GM23248 (cell line): ENCODE data around the gene PRCC. TPM values are rescaled to one million over a fixed set of nuclear protein-coding genes. Genes with fewer than 3 reads are reported as not detected.

Source experiments
- DNase-seq: peaks from one replicate; pipeline ENCODE4 v3.0.0-alpha.2; 2015
- H2AFZ ChIP-seq: fragments of 200-600 bp; sonication (generic); 2 replicates; pipeline ENCODE4 v1.6.1; 2016; ENCODE audit warnings: antibody characterized with exemption
- H3F3A ChIP-seq: fragments of 200-600 bp; sonication (generic); 2 replicates; pipeline ENCODE4 v1.6.1; 2016; ENCODE audit warnings: mild to moderate bottlenecking, antibody characterized with exemption, mixed run types; ENCODE audit not compliant: insufficient read depth
- H3K27ac ChIP-seq: fragments of 200-600 bp; sonication (generic); 2 replicates; pipeline ENCODE4 v1.5.1; 2016; ENCODE audit warnings: mild to moderate bottlenecking
- H3K27me3 ChIP-seq: fragments of 200-600 bp; sonication (generic); replicated peaks from 2 replicates; pipeline ENCODE4 v1.6.1; 2016; ENCODE audit warnings: mild to moderate bottlenecking; ENCODE audit not compliant: insufficient read depth
- H3K36me3 ChIP-seq: fragments of 200-600 bp; sonication (generic); 2 replicates; pipeline ENCODE4 v1.6.1; 2016; ENCODE audit warnings: low read depth, mild to moderate bottlenecking
- H3K4me1 ChIP-seq: fragments of 200-600 bp; sonication (generic); 2 replicates; pipeline ENCODE4 v1.6.1; 2016; ENCODE audit warnings: mild to moderate bottlenecking; ENCODE audit not compliant: insufficient read depth
- H3K4me2 ChIP-seq: fragments of 200-600 bp; sonication (generic); one replicate; pipeline ENCODE4 v1.6.1; 2016; ENCODE audit warnings: mild to moderate bottlenecking; ENCODE audit not compliant: unreplicated experiment
- H3K4me3 ChIP-seq: fragments of 200-600 bp; sonication (generic); 2 replicates; pipeline ENCODE4 v1.5.1; 2016; ENCODE audit warnings: mild to moderate bottlenecking
- H3K79me2 ChIP-seq: fragments of 200-600 bp; sonication (generic); 2 replicates; pipeline ENCODE4 v1.6.1; 2016; ENCODE audit warnings: mild to moderate bottlenecking; ENCODE audit not compliant: insufficient read depth
- H3K9ac ChIP-seq: fragments of 200-600 bp; sonication (generic); 2 replicates; pipeline ENCODE4 v1.6.1; 2016; ENCODE audit warnings: mild to moderate bottlenecking
- H3K9me2 ChIP-seq: fragments of 200-600 bp; sonication (generic); 2 replicates; pipeline ENCODE4 v1.6.1; 2016; ENCODE audit warnings: mixed run types, mild to moderate bottlenecking, moderate library complexity; ENCODE audit not compliant: insufficient read depth
- H3K9me3 ChIP-seq: fragments of 200-600 bp; sonication (generic); one replicate; pipeline ENCODE4 v1.6.1; 2017; ENCODE audit warnings: low read depth
- H4K20me1 ChIP-seq: fragments of 200-600 bp; sonication (generic); 2 replicates; pipeline ENCODE4 v1.6.0; 2016; ENCODE audit not compliant: insufficient read depth
- EZH2 ChIP-seq: fragments of 200-600 bp; sonication (generic); IDR thresholded peaks from 2 replicates; pipeline ENCODE4 v1.6.1; 2018; ENCODE audit warnings: antibody characterized with exemption, mild to moderate bottlenecking; ENCODE audit not compliant: insufficient read depth, poor library complexity, severe bottlenecking
- EZH2phosphoT487 ChIP-seq: fragments of 200-600 bp; sonication (generic); IDR thresholded peaks from 2 replicates; pipeline ENCODE4 v1.6.1; 2018; ENCODE audit warnings: antibody characterized with exemption, moderate library complexity, mild to moderate bottlenecking, low read depth; ENCODE audit not compliant: insufficient read depth
- WGBS, 2 experiments: methylation state at CpG; one replicate each; pipeline ENCODE4 v1.1.6; 2015 to 2017; ENCODE audit warnings: low lambda C conversion rate in 2 of 2, low coverage in 1 of 2; ENCODE audit errors: missing lambda C conversion rate in 2 of 2; 5-methylcytosine and 5-hydroxymethylcytosine counted together
- in situ Hi-C: fragments of 300-500 bp; cut with MboI; formaldehyde crosslinking; loops from 2 replicates; pipeline ENCODE4 v1.15.0; 2020
- polyA plus RNA-seq: library from polyadenylated mRNA; unstranded; fragments of >200 nt; fragmentation: Nextera tagmentation; extraction: Ambion mirVana; gene quantifications from 2 replicates; pipeline ENCODE4 v1.2.1, GENCODE V29; 2016
- total RNA-seq: library from RNA; depleted of rRNA; stranded (reverse); fragments of >200 nt; shearing (Covaris generic); gene quantifications from 2 replicates; pipeline ENCODE4 v1.2.3, GENCODE V29; 2014

PRCC gene
- total and polyA plus RNA-seq, 2 experiments from 2014 or later: 32.4 to 57.0 TPM

DNA sequence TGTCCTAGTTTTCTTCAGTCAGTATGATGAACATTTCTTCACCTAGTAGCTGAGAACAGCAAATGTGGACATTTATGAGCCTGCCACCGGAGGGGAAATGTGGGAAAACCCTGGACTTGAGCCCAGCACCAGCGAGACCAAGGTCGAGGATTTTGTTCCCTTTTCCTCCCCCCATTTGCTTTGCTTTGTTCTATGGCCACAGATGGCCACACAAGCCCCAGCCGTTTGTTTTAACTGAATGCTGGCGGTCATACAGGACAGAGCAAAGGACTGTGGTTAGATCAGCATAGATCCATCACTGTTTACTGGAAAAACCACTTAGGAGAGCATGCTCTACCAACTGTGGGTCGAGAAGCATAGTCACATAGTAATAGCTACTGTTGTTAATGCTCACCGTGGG is 28.5 kb downstream of the PRCC start:
- H3K4me3 ChIP-seq: no peak overlapping the region
- peaks cover 20% of the 10 kb centered on the region for H3K4me1 ChIP-seq
- H3K9me3 ChIP-seq: no peaks in the 10 kb centered on the region
- H3K4me2 ChIP-seq: no peak overlapping the region
- H3K9me2 ChIP-seq: no peaks in the 10 kb centered on the region
- H3K9ac ChIP-seq: no peak overlapping the region
- no peak for TF ChIP-seq EZH2
- no peak for TF ChIP-seq EZH2phosphoT487
- no peak overlapping the region for H2AFZ ChIP-seq
- H4K20me1 ChIP-seq: no peaks in the 10 kb centered on the region
- peaks cover 56% of the 10 kb centered on the region for H3F3A ChIP-seq
- no peak for DNase-seq
- H3K79me2 ChIP-seq: peaks cover 9% of the 10 kb centered on the region
- no peak overlapping the region for H3K27ac ChIP-seq
- no peaks in the 10 kb centered on the region for H3K27me3 ChIP-seq
- 67 to 80% methylated on average over 7 of the region's 7 CpGs for WGBS, 2 experiments
- in situ Hi-C loops: loop anchor here (10.0 kb wide), 1 partner anchor 89 kb away; no protein-coding TSS in a partner anchor
- peaks cover 62% of the 10 kb centered on the region for H3K36me3 ChIP-seq

DNA sequence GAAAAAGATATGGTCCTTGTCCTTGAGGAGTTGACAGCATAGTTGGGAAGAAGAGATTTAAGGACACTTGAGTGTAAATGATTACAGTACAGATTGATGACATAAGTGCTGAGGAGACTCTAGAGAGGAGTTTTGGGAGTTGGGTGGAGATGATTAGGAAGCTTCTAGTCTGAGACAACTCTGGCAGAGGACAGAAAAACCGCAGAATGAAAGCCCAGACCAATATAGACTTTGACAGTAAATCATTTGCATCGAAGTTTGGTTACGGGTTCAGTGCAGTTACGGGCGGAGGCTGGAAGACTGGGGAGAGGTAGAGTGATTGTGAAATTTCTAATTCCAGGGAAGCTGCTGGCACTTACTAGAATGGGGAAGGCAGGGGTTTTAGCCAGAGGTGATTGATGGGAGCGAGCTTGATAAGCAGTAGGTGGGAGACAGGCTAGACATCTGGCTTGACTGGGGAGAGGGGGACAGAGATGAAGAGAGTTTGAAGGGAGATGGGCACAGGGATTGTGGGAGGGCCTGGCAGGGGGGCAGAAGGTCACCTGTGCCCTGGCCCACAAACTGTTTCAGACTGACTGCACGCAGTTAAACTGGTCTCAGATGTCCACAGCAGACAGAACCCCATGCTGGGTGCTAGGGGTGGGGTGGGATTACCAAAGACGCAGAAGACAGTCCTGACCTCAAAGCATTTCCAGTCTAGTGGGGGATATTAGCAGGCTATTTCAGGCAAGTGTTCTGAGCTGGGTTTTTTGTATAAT is 29.2 kb downstream of the PRCC start:
- in situ Hi-C loops: loop anchor here (10.0 kb wide), 1 partner anchor 88 kb away; no protein-coding TSS in a partner anchor
- TF ChIP-seq EZH2phosphoT487: no peak
- no peak for TF ChIP-seq EZH2

DNA sequence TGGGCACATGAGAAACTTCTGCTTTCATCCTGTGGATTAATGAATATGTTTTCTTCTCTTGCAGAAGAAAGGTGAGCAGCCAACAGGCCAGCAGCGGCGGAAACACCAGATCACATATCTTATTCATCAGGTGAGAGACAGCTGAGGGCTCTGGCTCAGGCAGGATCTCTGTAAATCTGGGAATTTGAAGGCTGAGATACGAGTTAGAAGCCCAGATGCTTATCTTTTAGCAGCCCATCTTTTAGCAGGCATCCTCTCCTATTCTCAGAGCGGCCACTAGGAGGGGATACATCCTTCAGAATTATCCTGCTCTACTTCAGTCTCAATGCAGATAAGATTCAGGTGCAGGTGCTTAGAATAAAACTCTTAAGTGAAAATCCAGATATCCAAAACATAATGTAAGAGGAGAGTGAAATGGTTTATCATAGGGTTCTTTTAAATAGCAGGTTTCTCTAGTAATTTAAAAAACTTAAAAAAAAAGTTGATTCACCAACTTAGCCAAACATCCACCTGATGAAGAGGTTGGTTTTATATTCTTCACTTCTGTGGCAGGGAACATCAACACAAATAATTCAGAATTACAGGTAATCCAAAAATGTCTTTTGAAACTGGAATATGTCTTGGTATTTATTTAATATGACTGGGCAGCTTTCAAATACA is 30.0 kb downstream of the PRCC start:
- DNase-seq: peak; percentile 69
- no peaks in the 10 kb centered on the region for H3K9me3 ChIP-seq
- H3K4me1 ChIP-seq: peaks cover 35% of the 10 kb centered on the region
- WGBS, 2 experiments: 39 to 45% methylated on average over 4 of the region's 4 CpGs
- no peak overlapping the region for H2AFZ ChIP-seq
- no peak overlapping the region for H3K4me2 ChIP-seq
- TF ChIP-seq EZH2 (no peak), EZH2phosphoT487 (no peak)
- H3K9ac ChIP-seq: no peak overlapping the region
- no peaks in the 10 kb centered on the region for H3K9me2 ChIP-seq
- H3K27me3 ChIP-seq: no peaks in the 10 kb centered on the region
- no peak overlapping the region for H3K4me3 ChIP-seq
- peaks cover 58% of the 10 kb centered on the region for H3K36me3 ChIP-seq
- in situ Hi-C loops: loop anchor here (10.0 kb wide), 1 partner anchor 87 kb away; no protein-coding TSS in a partner anchor
- H3K79me2 ChIP-seq: no peaks in the 10 kb centered on the region
- peaks cover 72% of the 10 kb centered on the region for H3F3A ChIP-seq
- no peak overlapping the region for H3K27ac ChIP-seq
- no peaks in the 10 kb centered on the region for H4K20me1 ChIP-seq

More for the DNA sequence above, 29.2 kb downstream of the PRCC start:
- Histone ChIP-seq H4K20me1 (no peaks in the 10 kb centered on the region), H3F3A (peaks cover 64% of the 10 kb centered on the region), H3K9me3 (no peaks in the 10 kb centered on the region), H3K4me3 (no peak overlapping the region), H3K79me2 (0 out of 2 replicates have a peak, but pooled peaks cover 2% of the 10 kb centered on the region), H3K9ac (no peak overlapping the region), H3K27ac (no peak overlapping the region), H3K27me3 (no peaks in the 10 kb centered on the region), H3K36me3 (peaks cover 62% of the 10 kb centered on the region), H3K4me2 (no peak overlapping the region), H2AFZ (no peak overlapping the region), H3K9me2 (no peaks in the 10 kb centered on the region), H3K4me1 (peaks cover 27% of the 10 kb centered on the region)
- 73 to 77% methylated on average over 8 of the region's 8 CpGs for WGBS, 2 experiments
- no peak for DNase-seq

DNA sequence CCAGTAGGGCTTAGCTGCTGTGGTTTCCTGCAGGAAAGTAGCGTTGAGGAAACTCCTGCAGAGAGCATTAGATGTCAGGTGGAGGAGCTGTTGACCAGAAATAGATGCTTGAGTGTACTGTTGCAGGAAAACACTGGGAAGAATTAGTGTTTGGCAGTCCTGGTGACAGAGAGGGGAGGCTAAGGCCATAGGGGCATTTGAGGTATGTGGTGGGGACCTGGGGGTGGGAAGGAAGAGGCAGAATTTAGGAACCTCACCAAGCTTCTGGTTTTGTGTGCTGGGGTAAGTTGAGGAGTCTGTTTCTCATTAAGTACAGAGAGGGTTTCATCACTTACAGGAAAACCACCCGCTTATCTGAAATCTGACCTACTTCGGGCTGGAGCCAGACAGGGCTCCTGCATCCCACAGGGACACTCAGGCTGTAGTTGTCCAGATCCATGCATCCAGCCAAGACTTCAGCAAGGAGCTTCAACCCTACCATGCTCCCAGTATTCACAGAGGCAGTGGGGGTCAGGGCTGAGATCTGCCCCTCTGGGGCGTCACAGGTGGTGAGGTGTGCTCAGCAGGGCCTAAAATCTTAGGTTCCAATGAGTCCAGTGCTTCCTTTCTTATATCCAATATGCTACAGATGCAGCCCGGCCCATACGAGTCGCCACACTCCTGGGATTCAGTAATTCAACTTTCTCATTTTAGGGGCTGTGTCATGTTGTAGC is 34.2 kb downstream of the PRCC start:
- WGBS, 2 experiments: 41 to 42% methylated on average over 7 of the region's 7 CpGs
- Histone ChIP-seq H3K4me1 (peaks cover 42% of the 10 kb centered on the region), H3K79me2 (no peaks in the 10 kb centered on the region), H3K27ac (peak overlapping the region; percentile 76), H3K9ac (peak overlapping the region; percentile 29; the same call in 1 of the 2 replicates), H3K9me3 (no peaks in the 10 kb centered on the region), H3K36me3 (peaks cover 19% of the 10 kb centered on the region), H3K27me3 (no peaks in the 10 kb centered on the region), H3K4me3 (no peak overlapping the region), H3F3A (peaks cover 57% of the 10 kb centered on the region), H3K4me2 (peak overlapping the region; percentile 58), H3K9me2 (no peaks in the 10 kb centered on the region), H2AFZ (no peak overlapping the region), H4K20me1 (no peaks in the 10 kb centered on the region)
- peak; percentile 69; the same call in 1 of the 2 replicates for TF ChIP-seq EZH2phosphoT487
- TF ChIP-seq EZH2: no peak
- DNase-seq: peak; percentile 86
- in situ Hi-C loops: no loop called here
